AG04450 (cell line): ENCODE data around the gene CEP83. TPM values are rescaled to one million over a fixed set of nuclear protein-coding genes. Genes with fewer than 3 reads are reported as not detected.
"Not testable (repeated sequence)": the region's sequence is repeated elsewhere in the genome, so short reads cannot be mapped to it uniquely, and the experiment has no call there.

ENCODE experiments used
- CTCF ChIA-PET: fragments of 300-600, 350-600 bp; formaldehyde crosslinking; extraction: SDS; loops from one replicate; lab custom pipeline; 2022; ENCODE audit warnings: antibody characterized with exemption, inconsistent platforms; lab: Charles Lee
- POLR2A ChIA-PET: fragments of 350-600 bp; formaldehyde crosslinking; extraction: SDS; loops from one replicate; lab custom pipeline; 2021; ENCODE audit warnings: antibody characterized with exemption, inconsistent platforms; lab: Yijun Ruan, JAX
- DNase-seq: peaks from one replicate; pipeline ENCODE4 v3.0.0-alpha.2; 2011; ENCODE audit warnings: low read depth, low spot score
- H3K27ac ChIP-seq: one replicate; pipeline ENCODE4 v1.5.1; 2012; ENCODE audit warnings: low read depth, low read length, control low read depth
- H3K27me3 ChIP-seq: one replicate; pipeline ENCODE4 v1.6.0; 2012; ENCODE audit warnings: low read length; ENCODE audit not compliant: control insufficient read depth, insufficient read depth
- H3K4me3 ChIP-seq: 2 replicates; pipeline ENCODE4 v1.5.1; 2011; ENCODE audit warnings: mild to moderate bottlenecking, low read depth, low read length, control low read depth
- H3K9me3 ChIP-seq: 2 replicates; pipeline ENCODE4 v1.5.1; 2012; ENCODE audit warnings: low read length; ENCODE audit not compliant: control insufficient read depth, insufficient read depth
- CTCF ChIP-seq: IDR thresholded peaks from 2 replicates; pipeline ENCODE4 v1.5.1; 2011; ENCODE audit warnings: low read depth, low read length, control low read depth, inconsistent platforms
- polyA plus RNA-seq: library from polyadenylated mRNA; depleted of rRNA; stranded (reverse); fragments of >200 nt; gene quantifications from 2 replicates; pipeline ENCODE4 v1.2.3, GENCODE V29; 2011

Gene CEP83
- polyA plus RNA-seq, 1 experiment = 10.0 TPM

GRCh38 chr12:94318181-94318580 is 141.5 kb downstream of the CEP83 start:
- POLR2A ChIA-PET = no interaction called here
- no peak for TF ChIP-seq CTCF
- CTCF ChIA-PET = no interaction called here
- H3K9me3 ChIP-seq = peaks cover 11% of the 10 kb centered on the region; the same call in 1 of the 2 replicates
- no peaks in the 10 kb centered on the region for H3K27me3 ChIP-seq
- H3K27ac ChIP-seq = no peak overlapping the region
- no peak for DNase-seq
- no peak overlapping the region for H3K4me3 ChIP-seq

GRCh38 chr12:94316600-94316999 is 143.1 kb downstream of the CEP83 start:
- CTCF ChIA-PET, H3K9me3 ChIP-seq, DNase-seq, H3K27me3 ChIP-seq, H3K4me3 ChIP-seq, POLR2A ChIA-PET, H3K27ac ChIP-seq: not testable (repeated sequence)

GRCh38 chr12:94312378-94312777 is 147.3 kb downstream of the CEP83 start:
- H3K9me3 ChIP-seq = no peaks in the 10 kb centered on the region
- no peak for TF ChIP-seq CTCF
- ChIA-PET POLR2A (no interaction called here), CTCF (interaction anchor here (0.6 kb wide), 1 partner anchor 9 kb away, joined by 4 read pairs; no protein-coding TSS in a partner anchor)
- no peak overlapping the region for H3K4me3 ChIP-seq
- no peak for DNase-seq
- H3K27ac ChIP-seq = no peak overlapping the region
- H3K27me3 ChIP-seq = no peaks in the 10 kb centered on the region

- DNase-seq = no peak
- Histone ChIP-seq H3K27me3 (no peaks in the 10 kb centered on the region), H3K9me3 (no peaks in the 10 kb centered on the region), H3K27ac (no peak overlapping the region), H3K4me3 (no peak overlapping the region)
- CTCF ChIA-PET = no interaction called here
- POLR2A ChIA-PET = no interaction called here
- TF ChIP-seq CTCF = no peak
Observed at GRCh38 chr12:94309373-94309772, 150.3 kb downstream of the CEP83 start.

- Histone ChIP-seq H3K4me3 (no peak overlapping the region), H3K9me3 (no peaks in the 10 kb centered on the region), H3K27me3 (no peaks in the 10 kb centered on the region), H3K27ac (no peak overlapping the region)
- POLR2A ChIA-PET = no interaction called here
- DNase-seq = no peak
- CTCF ChIA-PET = no interaction called here
- TF ChIP-seq CTCF = no peak
Observed at GRCh38 chr12:94308612-94309011, 151.1 kb downstream of the CEP83 start.
